KMS-11 (cell line): ENCODE results near the gene TWNK.

Experiments used
- H2AFZ ChIP-seq: fragments of 200-600 bp; sonication (generic); 2 replicates; pipeline ENCODE4 v1.6.1; 2016; ENCODE audit warnings: antibody characterized with exemption, mixed run types, low read depth
- H3K27ac ChIP-seq: fragments of 200-600 bp; sonication (generic); 2 replicates; pipeline ENCODE4 v1.6.1; 2016; ENCODE audit warnings: mild to moderate bottlenecking, mixed run types
- H3K27me3 ChIP-seq: fragments of 200-600 bp; sonication (generic); 2 replicates; pipeline ENCODE4 v1.6.1; 2017; ENCODE audit warnings: mild to moderate bottlenecking, low read depth, mixed run types, moderate library complexity; ENCODE audit not compliant: insufficient read depth
- H3K36me3 ChIP-seq: fragments of 200-600 bp; sonication (generic); 2 replicates; pipeline ENCODE4 v1.6.1; 2017; ENCODE audit warnings: mild to moderate bottlenecking, mixed run types; ENCODE audit not compliant: insufficient read depth
- H3K4me1 ChIP-seq: fragments of 200-600 bp; sonication (generic); 2 replicates; pipeline ENCODE4 v1.6.1; 2016; ENCODE audit warnings: mild to moderate bottlenecking, low read depth, mixed run types; ENCODE audit not compliant: poor library complexity, severe bottlenecking
- H3K4me2 ChIP-seq: fragments of 200-600 bp; sonication (generic); 2 replicates; pipeline ENCODE4 v1.7.0; 2016; ENCODE audit warnings: mild to moderate bottlenecking, mixed run types
- H3K4me3 ChIP-seq: fragments of 200-600 bp; sonication (generic); IDR thresholded peaks from 2 replicates; pipeline ENCODE4 v1.6.1; 2017; ENCODE audit warnings: low read depth, low read length, mixed read lengths; ENCODE audit not compliant: insufficient read depth
- H3K79me2 ChIP-seq: fragments of 200-600 bp; sonication (generic); 2 replicates; pipeline ENCODE4 v1.6.1; 2016; ENCODE audit warnings: low read depth, mixed run types; ENCODE audit not compliant: insufficient read depth
- H3K9ac ChIP-seq: fragments of 200-600 bp; sonication (generic); 2 replicates; pipeline ENCODE4 v1.6.1; 2016; ENCODE audit warnings: mild to moderate bottlenecking, mixed run types
- H4K20me1 ChIP-seq: fragments of 200-600 bp; sonication (generic); 2 replicates; pipeline ENCODE4 v1.6.1; 2016; ENCODE audit warnings: mild to moderate bottlenecking, mixed run types; ENCODE audit not compliant: insufficient read depth
- TF ChIP-seq, protein P1 (sequence below): fragments of 200-600 bp; sonication (generic); conservative IDR thresholded peaks from 2 replicates; pipeline ENCODE4 v1.6.1; 2017; ENCODE audit warnings: low read depth, mild to moderate bottlenecking, antibody characterized with exemption, low read length, moderate library complexity, mixed read lengths

TWNK gene

DNA sequence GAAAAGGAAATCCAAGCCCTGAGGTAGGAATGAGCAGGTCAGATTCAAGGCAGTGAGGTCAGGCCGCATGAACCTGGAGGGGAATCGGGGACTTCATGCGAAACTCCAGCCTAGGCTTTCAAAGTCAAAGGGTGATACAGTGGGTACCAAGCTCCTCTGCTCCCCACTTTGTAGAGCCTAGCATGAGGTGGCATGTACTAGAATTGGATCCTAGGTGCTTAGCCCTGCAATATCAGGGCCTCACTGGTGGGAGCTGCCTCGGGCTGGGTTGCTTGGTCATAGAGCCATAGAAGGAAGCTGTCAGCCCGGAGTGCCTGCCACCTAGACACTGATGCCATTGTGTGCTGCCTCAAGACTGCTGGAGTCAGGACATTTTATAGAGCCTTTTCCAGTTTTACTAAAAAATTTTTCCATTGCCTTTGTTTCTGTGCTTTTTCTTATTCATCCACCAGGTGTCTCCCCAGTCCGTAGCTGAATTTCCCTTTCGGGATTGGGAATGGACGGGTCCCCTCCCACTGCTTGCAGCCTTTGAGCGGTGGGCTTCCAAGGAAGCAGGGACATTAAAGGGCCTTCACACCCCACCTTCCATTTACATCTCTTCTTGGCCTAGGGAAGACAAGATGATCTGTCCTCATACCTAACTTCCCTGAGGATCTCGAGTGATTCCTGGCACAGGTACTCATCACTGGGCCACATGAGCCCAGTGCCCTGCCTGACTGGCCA is 6.8 kb downstream of the TWNK start:
- no peaks in the 10 kb centered on the region for H4K20me1 ChIP-seq
- no peak overlapping the region for H3K27ac ChIP-seq
- TF ChIP-seq, protein P1, sequence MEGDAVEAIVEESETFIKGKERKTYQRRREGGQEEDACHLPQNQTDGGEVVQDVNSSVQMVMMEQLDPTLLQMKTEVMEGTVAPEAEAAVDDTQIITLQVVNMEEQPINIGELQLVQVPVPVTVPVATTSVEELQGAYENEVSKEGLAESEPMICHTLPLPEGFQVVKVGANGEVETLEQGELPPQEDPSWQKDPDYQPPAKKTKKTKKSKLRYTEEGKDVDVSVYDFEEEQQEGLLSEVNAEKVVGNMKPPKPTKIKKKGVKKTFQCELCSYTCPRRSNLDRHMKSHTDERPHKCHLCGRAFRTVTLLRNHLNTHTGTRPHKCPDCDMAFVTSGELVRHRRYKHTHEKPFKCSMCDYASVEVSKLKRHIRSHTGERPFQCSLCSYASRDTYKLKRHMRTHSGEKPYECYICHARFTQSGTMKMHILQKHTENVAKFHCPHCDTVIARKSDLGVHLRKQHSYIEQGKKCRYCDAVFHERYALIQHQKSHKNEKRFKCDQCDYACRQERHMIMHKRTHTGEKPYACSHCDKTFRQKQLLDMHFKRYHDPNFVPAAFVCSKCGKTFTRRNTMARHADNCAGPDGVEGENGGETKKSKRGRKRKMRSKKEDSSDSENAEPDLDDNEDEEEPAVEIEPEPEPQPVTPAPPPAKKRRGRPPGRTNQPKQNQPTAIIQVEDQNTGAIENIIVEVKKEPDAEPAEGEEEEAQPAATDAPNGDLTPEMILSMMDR, result peak; percentile 58

GRCh38 chr10:100995181-100995580 is 7.8 kb downstream of the TWNK start:
- no peak overlapping the region for H2AFZ ChIP-seq
- no peak overlapping the region for H3K9ac ChIP-seq
- H3K36me3 ChIP-seq, result 0 out of 2 replicates have a peak, but pooled peaks cover 5% of the 10 kb centered on the region
- TF ChIP-seq, protein P1, result no peak
- H3K4me3 ChIP-seq, result no peak overlapping the region
- peaks cover 6% of the 10 kb centered on the region; the same call in 1 of the 2 replicates for H3K79me2 ChIP-seq
- no peak overlapping the region for H3K27ac ChIP-seq
- H4K20me1 ChIP-seq, result no peaks in the 10 kb centered on the region
- peaks cover 17% of the 10 kb centered on the region for H3K4me1 ChIP-seq
- H3K4me2 ChIP-seq, result no peak overlapping the region
- no peaks in the 10 kb centered on the region for H3K27me3 ChIP-seq

More for the DNA sequence above, 6.8 kb downstream of the TWNK start:
- H3K9ac ChIP-seq, result no peak overlapping the region
- peaks cover 17% of the 10 kb centered on the region for H3K79me2 ChIP-seq
- H3K4me1 ChIP-seq, result peaks cover 23% of the 10 kb centered on the region
- no peak overlapping the region for H2AFZ ChIP-seq
- no peak overlapping the region for H3K4me2 ChIP-seq
- H3K36me3 ChIP-seq, result peaks cover 5% of the 10 kb centered on the region; the same call in 1 of the 2 replicates
- H3K27me3 ChIP-seq, result no peaks in the 10 kb centered on the region
- no peak overlapping the region for H3K4me3 ChIP-seq

DNA sequence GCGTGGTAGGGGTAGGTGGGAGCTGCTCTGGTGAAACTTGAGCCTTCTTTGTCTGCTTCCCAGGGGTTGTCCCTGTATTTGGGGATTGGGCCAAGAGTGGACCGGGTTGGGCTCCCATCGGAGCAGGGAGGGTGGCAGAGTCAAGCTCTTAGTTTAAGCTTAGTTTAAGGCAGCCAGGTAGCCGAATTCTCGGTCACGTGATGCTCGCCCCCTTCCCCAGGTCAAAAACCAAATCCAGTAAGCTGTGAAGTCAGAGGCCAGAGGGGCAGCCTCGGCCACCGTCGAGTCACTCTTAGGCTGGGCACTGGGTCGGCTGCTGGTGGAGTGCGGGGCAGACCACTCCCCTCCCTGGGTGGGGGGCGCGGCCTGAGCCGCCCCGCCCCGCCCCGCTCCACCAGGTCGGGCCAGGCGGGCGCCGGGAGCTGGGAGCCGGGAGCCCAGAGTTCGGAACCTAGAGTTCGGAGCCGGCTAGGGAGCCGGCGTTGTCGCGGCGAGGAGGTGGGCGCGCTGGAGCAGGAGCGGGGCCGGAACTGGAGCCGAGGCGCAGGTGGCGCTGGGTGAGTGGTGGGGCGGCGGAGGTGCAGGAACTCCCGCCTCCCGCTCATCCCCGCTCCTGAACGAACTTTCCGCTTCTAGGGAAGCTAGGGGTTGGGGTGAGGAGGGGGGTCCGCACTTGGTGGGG is 9.5 kb downstream of the TWNK start:
- Histone ChIP-seq H3K79me2 (no peaks in the 10 kb centered on the region), H3K9ac (peak overlapping the region; percentile 72), H3K27me3 (no peaks in the 10 kb centered on the region), H4K20me1 (no peaks in the 10 kb centered on the region), H3K4me1 (peaks cover 21% of the 10 kb centered on the region), H3K27ac (peak overlapping the region; percentile 93), H3K4me2 (peak overlapping the region; percentile 100), H2AFZ (peak overlapping the region; percentile 92), H3K36me3 (no peaks in the 10 kb centered on the region), H3K4me3 (no peak overlapping the region)
- TF ChIP-seq, protein P1, result no peak

- TF ChIP-seq, protein P1, result peak; percentile 88
- peak overlapping the region; percentile 72 for H3K9ac ChIP-seq
- H3K36me3 ChIP-seq, result no peaks in the 10 kb centered on the region
- H3K4me1 ChIP-seq, result peaks cover 25% of the 10 kb centered on the region
- peak overlapping the region; percentile 93 for H3K27ac ChIP-seq
- no peak overlapping the region for H3K4me3 ChIP-seq
- H3K79me2 ChIP-seq, result no peaks in the 10 kb centered on the region
- H3K27me3 ChIP-seq, result no peaks in the 10 kb centered on the region
- H4K20me1 ChIP-seq, result no peaks in the 10 kb centered on the region
- peak overlapping the region; percentile 92 for H2AFZ ChIP-seq
- peak overlapping the region; percentile 100 for H3K4me2 ChIP-seq
These were observed 10.2 kb downstream of the TWNK start for GRCh38 chr10:100997360-100998182.
